H1 (cell line): ENCODE measurements around the gene RGS5. TPM values are rescaled to one million over a fixed set of nuclear protein-coding genes. Genes with fewer than 3 reads are reported as not detected.

ENCODE experiments used
- CTCF ChIA-PET: fragments of 300-600 bp; sonication (Branson Sonifier 250); formaldehyde crosslinking; loops from one replicate; lab custom pipeline; 2021; ENCODE audit not compliant: partially characterized antibody; lab: Charles Lee
- POLR2A ChIA-PET: fragments of 300-600 bp; sonication (Branson Sonifier 250); formaldehyde crosslinking; loops from one replicate; lab custom pipeline; 2021; ENCODE audit warnings: inconsistent platforms; ENCODE audit not compliant: partially characterized antibody; lab: Charles Lee
- DNase-seq, 2 experiments: peaks; one replicate each; pipeline versions ENCODE4 v3.0.0 to v3.0.0-alpha.2; 2010 to 2022; ENCODE audit warnings: low spot score in 2 of 2, low read depth in 1 of 2, mixed read lengths in 1 of 2
- FAIRE-seq: peaks from 2 replicates; lab custom pipeline; 2011; peaks lifted over from hg19 to GRCh38; lab: Jason Lieb, UNC
- H2AFZ ChIP-seq: 2 replicates; pipeline ENCODE4 v1.8.1; 2012; ENCODE audit warnings: low read length, inconsistent platforms
- H2AK5ac ChIP-seq: 2 replicates; pipeline ENCODE4 v1.6.1; 2013; ENCODE audit warnings: low read depth, low read length
- H2BK120ac ChIP-seq: replicated peaks from 2 replicates; pipeline ENCODE3; 2013; ENCODE audit warnings: low read depth, low read length, inconsistent platforms
- H2BK12ac ChIP-seq: 2 replicates; pipeline ENCODE4 v1.6.1; 2013; ENCODE audit warnings: low read depth, low read length
- H2BK15ac ChIP-seq: 2 replicates; pipeline ENCODE4 v1.6.1; 2013; ENCODE audit warnings: low read length
- H2BK20ac ChIP-seq: 2 replicates; pipeline ENCODE4 v1.6.1; 2013; ENCODE audit warnings: low read length
- H2BK5ac ChIP-seq: 2 replicates; pipeline ENCODE4 v1.6.1; 2013; ENCODE audit warnings: low read depth, low read length
- H3K14ac ChIP-seq: 2 replicates; pipeline ENCODE4 v1.6.1; 2013; ENCODE audit warnings: inconsistent platforms; ENCODE audit not compliant: insufficient read length
- H3K18ac ChIP-seq: 2 replicates; pipeline ENCODE4 v1.6.1; 2013; ENCODE audit warnings: low read length; ENCODE audit errors: extremely low read depth
- H3K23ac ChIP-seq: 2 replicates; pipeline ENCODE4 v1.6.1; 2013; ENCODE audit warnings: inconsistent platforms; ENCODE audit not compliant: insufficient read length
- H3K23me2 ChIP-seq: 2 replicates; pipeline ENCODE4 v1.6.1; 2013; ENCODE audit warnings: low read depth, low read length
- H3K27ac ChIP-seq: 2 replicates; pipeline ENCODE4 v1.6.1; 2011; ENCODE audit warnings: low read depth, low read length, inconsistent platforms
- H3K27me3 ChIP-seq, 4 experiments: replicated peaks in 1 of 4; 1 replicate in 1 of 4; 2 replicates in 3 of 4; pipeline versions ENCODE4 v1.6.1 to v1.8.1; 2011 to 2013; ENCODE audit warnings: low read length in 3 of 4, mild to moderate bottlenecking in 3 of 4, inconsistent platforms in 2 of 4, mixed read lengths in 2 of 4, moderate library complexity in 1 of 4; ENCODE audit not compliant: control insufficient read depth in 3 of 4, insufficient read depth in 3 of 4; ENCODE audit errors: extremely low read depth in 1 of 4
- H3K36me3 ChIP-seq, 4 experiments: 2 replicates each; pipeline versions ENCODE4 v1.6.1 to v1.8.1; 2011 to 2013; ENCODE audit warnings: mild to moderate bottlenecking in 4 of 4, low read length in 3 of 4, moderate library complexity in 2 of 4, control low read depth in 1 of 4, inconsistent platforms in 1 of 4; ENCODE audit not compliant: insufficient read depth in 4 of 4, control insufficient read depth in 2 of 4
- H3K4ac ChIP-seq: replicated peaks from 2 replicates; pipeline ENCODE3; 2013; ENCODE audit warnings: low read length, low read depth, mixed read lengths, inconsistent platforms; ENCODE audit not compliant: insufficient read length
- H3K4me1 ChIP-seq, 4 experiments: replicated peaks in 1 of 4; 1 replicate in 1 of 4; 2 replicates in 3 of 4; pipeline versions ENCODE4 v1.6.1 to v1.8.1; 2011 to 2013; ENCODE audit warnings: low read length in 3 of 4, inconsistent platforms in 2 of 4, mixed read lengths in 1 of 4; ENCODE audit not compliant: insufficient read depth in 4 of 4, control insufficient read depth in 3 of 4
- H3K4me2 ChIP-seq, 2 experiments: 2 replicates each; pipeline versions ENCODE4 v1.6.1 to v1.8.1; 2011 to 2013; ENCODE audit warnings: low read depth in 2 of 2, low read length in 2 of 2, control low read depth in 1 of 2, inconsistent platforms in 1 of 2, mild to moderate bottlenecking in 1 of 2; ENCODE audit not compliant: insufficient read depth in 1 of 2
- H3K4me3 ChIP-seq, 4 experiments: fragments of 200-600, 300-600 bp in 1 of 4; sonication (generic), shearing (Covaris generic), sonication (Bioruptor Twin) in 1 of 4; 2 replicates each; pipeline versions ENCODE4 v1.5.1 to v1.8.1; 2011 to 2016; ENCODE audit warnings: low read length in 4 of 4, low read depth in 3 of 4, control low read depth in 2 of 4, inconsistent platforms in 2 of 4, mild to moderate bottlenecking in 2 of 4, mixed read lengths in 1 of 4, moderate library complexity in 1 of 4; ENCODE audit not compliant: insufficient read depth in 2 of 4; ENCODE audit errors: extremely low read depth in 1 of 4
- H3K56ac ChIP-seq: replicated peaks from 2 replicates; pipeline ENCODE3; 2013; ENCODE audit warnings: low read depth, mild to moderate bottlenecking, mixed read lengths, low read length, inconsistent platforms; ENCODE audit not compliant: insufficient read length
- H3K79me1 ChIP-seq: 2 replicates; pipeline ENCODE4 v1.6.1; 2013; ENCODE audit warnings: low read depth, low read length, control low read depth
- H3K79me2 ChIP-seq, 2 experiments: 2 replicates each; pipeline versions ENCODE4 v1.6.1 to v1.8.1; 2012 to 2013; ENCODE audit warnings: low read length in 2 of 2, mild to moderate bottlenecking in 2 of 2, inconsistent platforms in 1 of 2; ENCODE audit not compliant: insufficient read depth in 2 of 2, control insufficient read depth in 1 of 2
- H3K9ac ChIP-seq, 4 experiments: replicated peaks in 1 of 4; 1 replicate in 1 of 4; 2 replicates in 3 of 4; pipeline versions ENCODE4 v1.6.1 to v1.8.1; 2011 to 2013; ENCODE audit warnings: low read depth in 3 of 4, low read length in 3 of 4, control low read depth in 2 of 4, mild to moderate bottlenecking in 2 of 4, moderate library complexity in 2 of 4, inconsistent platforms in 1 of 4; ENCODE audit errors: extremely low read depth in 1 of 4
- H3K9me3 ChIP-seq, 2 experiments: 2 replicates each; pipeline versions ENCODE4 v1.6.1 to v1.8.1; 2012 to 2013; ENCODE audit warnings: mild to moderate bottlenecking in 2 of 2, moderate library complexity in 2 of 2, control low read depth in 1 of 2, inconsistent platforms in 1 of 2, low read depth in 1 of 2, low read length in 1 of 2, mixed read lengths in 1 of 2; ENCODE audit not compliant: insufficient read depth in 2 of 2
- H4K20me1 ChIP-seq, 2 experiments: replicated peaks in 1 of 2; 2 replicates each; pipeline versions ENCODE3 to v1.8.1; 2011 to 2013; ENCODE audit warnings: inconsistent platforms in 2 of 2, low read length in 2 of 2, mild to moderate bottlenecking in 1 of 2; ENCODE audit not compliant: insufficient read depth in 2 of 2, control insufficient read depth in 1 of 2
- H4K5ac ChIP-seq: 2 replicates; pipeline ENCODE4 v1.6.1; 2013; ENCODE audit warnings: low read length, low read depth, mixed read lengths, inconsistent platforms; ENCODE audit not compliant: insufficient read length
- H4K8ac ChIP-seq: 2 replicates; pipeline ENCODE4 v1.8.0; 2013; ENCODE audit warnings: mild to moderate bottlenecking, moderate library complexity, low read length, inconsistent platforms; ENCODE audit not compliant: insufficient read depth; ENCODE audit errors: extremely low read depth
- H4K91ac ChIP-seq: replicated peaks from 2 replicates; pipeline ENCODE3; 2013; ENCODE audit warnings: low read length, mixed read lengths, inconsistent platforms; ENCODE audit not compliant: insufficient read length
- ASH2L ChIP-seq: fragments of 200-600, 300-600 bp; sonication (generic); IDR thresholded peaks from one replicate; pipeline ENCODE4 v1.7.1; 2017; ENCODE audit warnings: low read length
- CBX8 ChIP-seq: fragments of 300-800, 300-1000 bp; sonication (generic); IDR thresholded peaks from 2 replicates; pipeline ENCODE4 v1.7.1; 2016; ENCODE audit warnings: low read depth, low read length, borderline replicate concordance
- JUND ChIP-seq: IDR thresholded peaks from 2 replicates; pipeline ENCODE4 v1.6.1; 2011; ENCODE audit warnings: mild to moderate bottlenecking, improper control_type of control experiment, low read length
- SP1 ChIP-seq: IDR thresholded peaks from 2 replicates; pipeline ENCODE4 v1.6.1; 2011; ENCODE audit warnings: low read depth, low read length
- WGBS, 2 experiments: shearing (Covaris generic) in 1 of 2; methylation state at CpG; one replicate each; pipeline versions ENCODE4 v1.1.6 to v1.1.7; 2013 to 2015; ENCODE audit warnings: low lambda C conversion rate in 2 of 2, mixed read lengths in 2 of 2, inconsistent platforms in 1 of 2, low coverage in 1 of 2, missing lambda C conversion rate in 1 of 2; ENCODE audit not compliant: insufficient replicate concordance in 2 of 2, insufficient coverage in 1 of 2, insufficient read length in 1 of 2; ENCODE audit errors: extremely low coverage in 1 of 2, missing lambda C conversion rate in 1 of 2; 5-methylcytosine and 5-hydroxymethylcytosine counted together
- polyA plus RNA-seq, 7 experiments: library from polyadenylated mRNA; depleted of rRNA in 3 of 7; stranded (reverse) in 5 of 7; unstranded in 2 of 7; fragments of >200 nt in 5 of 7; fragments of 200-250 nt in 2 of 7; gene quantifications; 1 replicate in 5 of 7; 2 replicates in 1 of 7; 4 replicates in 1 of 7; pipeline versions ENCODE4 v1.2.1 to v1.2.3, GENCODE V29; 2011 to 2013; ENCODE audit warnings: missing spikeins in 2 of 7, mixed read lengths in 2 of 7
- total RNA-seq: library from RNA; stranded (reverse); fragmentation: NEBNext Ultra II Directional; extraction: Animal tissue kit (Norgen Biotek cat#: 25700); gene quantifications from 2 replicates; pipeline ENCODE4 v1.2.1, GENCODE V29; 2021

The RGS5 gene
- total and polyA plus RNA-seq, 2 of the 8 experiments (the other 6 are each of a cell fraction or from before 2014, with no cell fraction given), result 75.5 to 103 TPM

- POLR2A ChIA-PET, result interaction anchor here (1.7 kb wide), 1 partner anchor 10 kb away, joined by 5 read pairs; no protein-coding TSS in a partner anchor
- CTCF ChIA-PET, result interaction anchor here (0.7 to 1.5 kb wide), 2 partner anchors 13 to 50 kb away, joined by 3 read pairs; no protein-coding TSS in a partner anchor
- TF ChIP-seq ASH2L, result no peak
- TF ChIP-seq SP1, result no peak
- TF ChIP-seq CBX8, result no peak
- no peak for TF ChIP-seq JUND
Observed at GRCh38 chr1:163182330-163182949, 20.3 kb downstream of the RGS5 start.

More at GRCh38 chr1:163182330-163182949, 20.3 kb downstream of the RGS5 start:
- H2BK20ac ChIP-seq, result no peak overlapping the region
- no peaks in the 10 kb centered on the region for H3K36me3 ChIP-seq
- H3K27me3 ChIP-seq, result no peaks in the 10 kb centered on the region
- no peak overlapping the region for H3K14ac ChIP-seq
- H2BK15ac ChIP-seq, result no peak overlapping the region
- no peak overlapping the region for H2AFZ ChIP-seq
- no peak overlapping the region for H3K27ac ChIP-seq
- no peak for DNase-seq
- H4K8ac ChIP-seq, result no peak overlapping the region
- H3K4me3 ChIP-seq, result no peak overlapping the region
- no peak overlapping the region for H2BK120ac ChIP-seq
- no peak overlapping the region for H3K18ac ChIP-seq
- H4K20me1 ChIP-seq, result no peaks in the 10 kb centered on the region
- H3K23ac ChIP-seq, result no peak overlapping the region
- no peaks in the 10 kb centered on the region for H3K4me1 ChIP-seq
- no peak overlapping the region for H4K5ac ChIP-seq
- no peaks in the 10 kb centered on the region for H3K9me3 ChIP-seq
- no peaks in the 10 kb centered on the region for H3K79me1 ChIP-seq
- H3K56ac ChIP-seq, result no peak overlapping the region
- FAIRE-seq, result no peak
- H4K91ac ChIP-seq, result no peak overlapping the region
- H3K23me2 ChIP-seq, result no peaks in the 10 kb centered on the region; the same call in 1 of the 2 replicates
- 87% methylated on average over 2 of the region's 2 CpGs; no CpG with 5 or more reads in 1 of the 2 experiments for WGBS, 2 experiments
- H3K79me2 ChIP-seq, result no peaks in the 10 kb centered on the region
- no peak overlapping the region for H3K9ac ChIP-seq
- H2AK5ac ChIP-seq, result no peak overlapping the region
- H3K4me2 ChIP-seq, result no peak overlapping the region
- no peak overlapping the region for H2BK12ac ChIP-seq
- H2BK5ac ChIP-seq, result no peak overlapping the region
- no peak overlapping the region for H3K4ac ChIP-seq
